Keratinocyte (primary cell): ENCODE results near the gene ZCCHC13. TPM values are rescaled to one million over a fixed set of nuclear protein-coding genes. Genes with fewer than 3 reads are reported as not detected.

ENCODE experiments used
- DNase-seq: peaks from one replicate; pipeline ENCODE4 v3.0.0-alpha.2; 2011; ENCODE audit warnings: low read depth, missing footprints, low spot score
- FAIRE-seq: peaks from 2 replicates; lab custom pipeline; 2011; peaks lifted over from hg19 to GRCh38; lab: Jason Lieb, UNC
- H2AFZ ChIP-seq: 2 replicates; pipeline ENCODE4 v1.6.0; 2012; ENCODE audit warnings: low read length, control low read depth, inconsistent platforms; ENCODE audit not compliant: control insufficient read depth
- H3K27ac ChIP-seq: 2 replicates; pipeline ENCODE4 v1.5.1; 2011; ENCODE audit warnings: low read length; ENCODE audit not compliant: control insufficient read depth, insufficient read depth
- H3K27me3 ChIP-seq: 3 replicates; pipeline ENCODE4 v1.6.0; 2011; ENCODE audit warnings: low read length; ENCODE audit not compliant: control insufficient read depth, insufficient read depth; ENCODE audit errors: extremely low read depth
- H3K36me3 ChIP-seq, 2 experiments: 2 replicates in 1 of 2; 3 replicates in 1 of 2; pipeline ENCODE4 v1.5.1; 2011; ENCODE audit warnings: low read length in 2 of 2, mild to moderate bottlenecking in 1 of 2; ENCODE audit not compliant: control insufficient read depth in 2 of 2, insufficient read depth in 2 of 2; ENCODE audit errors: extremely low read depth in 1 of 2
- H3K4me1 ChIP-seq: 3 replicates; pipeline ENCODE4 v1.5.1; 2011; ENCODE audit warnings: low read length; ENCODE audit not compliant: control insufficient read depth, insufficient read depth; ENCODE audit errors: extremely low read depth
- H3K4me2 ChIP-seq: 3 replicates; pipeline ENCODE4 v1.6.0; 2011; ENCODE audit warnings: low read depth, low read length; ENCODE audit not compliant: control insufficient read depth, insufficient read depth; ENCODE audit errors: extremely low read depth
- H3K4me3 ChIP-seq, 3 experiments: fragments of 200-600 bp in 1 of 3; sonication (generic) in 1 of 3; 2 replicates in 2 of 3; 3 replicates in 1 of 3; pipeline ENCODE4 v1.5.1; 2011 to 2016; ENCODE audit warnings: low read length in 3 of 3, mild to moderate bottlenecking in 3 of 3, control low read depth in 2 of 3, inconsistent platforms in 1 of 3, low read depth in 1 of 3, mixed read lengths in 1 of 3, mixed run types in 1 of 3, moderate library complexity in 1 of 3; ENCODE audit not compliant: control insufficient read depth in 2 of 3, insufficient read depth in 2 of 3; ENCODE audit errors: extremely low read depth in 1 of 3
- H3K79me2 ChIP-seq: 2 replicates; pipeline ENCODE4 v1.6.0; 2012; ENCODE audit warnings: low read length; ENCODE audit not compliant: control insufficient read depth, insufficient read depth
- H3K9ac ChIP-seq: 3 replicates; pipeline ENCODE4 v1.6.0; 2011; ENCODE audit warnings: low read length; ENCODE audit not compliant: control insufficient read depth, insufficient read depth; ENCODE audit errors: extremely low read depth
- H3K9me1 ChIP-seq: 3 replicates; pipeline ENCODE4 v1.6.0; 2011; ENCODE audit warnings: low read length; ENCODE audit not compliant: control insufficient read depth, insufficient read depth; ENCODE audit errors: extremely low read depth
- H3K9me3 ChIP-seq: 2 replicates; pipeline ENCODE4 v1.5.1; 2012; ENCODE audit warnings: low read depth, low read length; ENCODE audit not compliant: control insufficient read depth
- H4K20me1 ChIP-seq: 3 replicates; pipeline ENCODE4 v1.6.0; 2011; ENCODE audit warnings: low read length; ENCODE audit not compliant: control insufficient read depth, insufficient read depth; ENCODE audit errors: extremely low read depth
- CTCF ChIP-seq, 3 experiments: IDR thresholded peaks in 1 of 3; conservative IDR thresholded peaks in 1 of 3; optimal IDR thresholded peaks in 1 of 3; 2 replicates in 2 of 3; 3 replicates in 1 of 3; pipeline versions ENCODE3 to v1.5.1; 2011; ENCODE audit warnings: low read length in 3 of 3, mild to moderate bottlenecking in 3 of 3, moderate library complexity in 2 of 3, control low read depth in 1 of 3, inconsistent platforms in 1 of 3; ENCODE audit not compliant: insufficient read depth in 2 of 3; ENCODE audit errors: extremely low read depth in 1 of 3
- EZH2 ChIP-seq: IDR thresholded peaks from one replicate; pipeline ENCODE4 v1.6.1; 2012; ENCODE audit warnings: inconsistent platforms, mild to moderate bottlenecking, low read length, moderate library complexity
- dilution Hi-C: fragments of 300-500 bp; cut with MboI; formaldehyde crosslinking; loops from one replicate; pipeline ENCODE4 v1.7.0; 2020; ENCODE audit warnings: low sequenced_read_pairs; ENCODE audit not compliant: extremely low pct_ligation_motif_present
- polyA plus RNA-seq, 5 experiments: library from polyadenylated mRNA; depleted of rRNA in 3 of 5; stranded (reverse) in 3 of 5; stranded (forward) in 1 of 5; unstranded in 1 of 5; fragments of >200 nt; gene quantifications; 1 replicate in 1 of 5; 2 replicates in 3 of 5; 3 replicates in 1 of 5; pipeline versions ENCODE4 v1.2.1 to v1.2.3, GENCODE V29; 2011 to 2012; ENCODE audit warnings: missing spikeins in 2 of 5, low read depth in 1 of 5, low replicate concordance in 1 of 5
- small RNA-seq, 3 experiments: library from RNA; depleted of rRNA; stranded (forward); fragments of <200 nt; gene quantifications; one replicate each; pipeline ENCODE3, GENCODE V24; 2012; ENCODE audit warnings: low read depth in 3 of 3, low replicate concordance in 1 of 3; ENCODE audit not compliant: insufficient read length in 3 of 3

ZCCHC13 gene
- polyA plus RNA-seq, 1 donor (not counting 4 experiments of a cell fraction or from before 2014, with no cell fraction given) = not detected

- FAIRE-seq (no peak), DNase-seq (no peak)
- TF ChIP-seq EZH2 (no peak), CTCF (optimal IDR thresholded peaks at IDR 0.05 in 1 of 3, IDR thresholded peaks at IDR 0.05 in 1 of 3, conservative IDR thresholded peaks at IDR 0.05 in 1 of 3; ENCODE audit: extremely low read depth in 1 of 3, insufficient read depth in 2 of 3, low read length in 3 of 3) (no peak)
- Histone ChIP-seq H3K79me2 (no peaks in the 10 kb centered on the region), H3K27ac (no peak overlapping the region), H2AFZ (no peak overlapping the region), H3K27me3 (no peaks in the 10 kb centered on the region), H3K4me1 (peaks cover 9% of the 10 kb centered on the region), H3K9ac (no peak overlapping the region), H3K4me3 (no peak overlapping the region), H3K4me2 (no peak overlapping the region), H3K36me3 (no peaks in the 10 kb centered on the region), H3K9me3 (no peaks in the 10 kb centered on the region), H4K20me1 (no peaks in the 10 kb centered on the region), H3K9me1 (no peaks in the 10 kb centered on the region)
- dilution Hi-C loops = no loop called here
Observed at GRCh38 chrX:74351760-74352159, 47.8 kb downstream of the ZCCHC13 start.

DNA sequence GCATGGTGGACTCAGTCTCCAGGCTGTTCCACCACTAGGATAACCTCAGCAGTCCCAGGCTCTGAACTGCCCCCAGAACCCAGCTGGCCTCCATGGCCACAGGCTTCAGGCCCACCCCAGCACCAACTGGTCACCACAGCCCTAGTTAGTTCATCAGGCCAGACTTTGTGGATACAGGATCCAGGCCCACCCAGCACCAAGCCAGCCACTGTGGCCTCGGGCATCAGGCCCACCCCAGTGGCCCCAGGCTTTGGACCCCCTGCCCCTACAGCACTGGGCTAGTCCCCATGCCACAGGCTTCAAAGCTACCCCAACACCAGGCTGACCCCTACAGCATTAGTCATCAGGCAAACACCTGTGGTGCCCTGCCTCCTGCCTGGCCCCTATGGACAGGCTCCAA, 50.0 kb downstream of the ZCCHC13 start:
- Histone ChIP-seq H3K9ac (no peak overlapping the region), H3K4me3 (no peak overlapping the region), H3K79me2 (no peaks in the 10 kb centered on the region), H3K27me3 (no peaks in the 10 kb centered on the region), H3K9me1 (no peaks in the 10 kb centered on the region), H3K4me2 (no peak overlapping the region), H3K27ac (no peak overlapping the region), H3K9me3 (no peaks in the 10 kb centered on the region), H3K36me3 (no peaks in the 10 kb centered on the region), H2AFZ (no peak overlapping the region), H3K4me1 (peaks cover 9% of the 10 kb centered on the region), H4K20me1 (no peaks in the 10 kb centered on the region)
- dilution Hi-C loops = no loop called here
- TF ChIP-seq CTCF (optimal IDR thresholded peaks at IDR 0.05 in 1 of 3, IDR thresholded peaks at IDR 0.05 in 1 of 3, conservative IDR thresholded peaks at IDR 0.05 in 1 of 3; ENCODE audit: extremely low read depth in 1 of 3, insufficient read depth in 2 of 3, low read length in 3 of 3) (no peak), EZH2 (no peak)
- FAIRE-seq (no peak), DNase-seq (no peak)

Small RNAs within 50 kb of the gene (small RNA-seq; reads per million reads assigned to genes)
- gene AC004386.2 (0 reads per million in 3 experiments), gene MIR374A (17.6 to 1,762 (median 1,123) reads per million in 3 experiments), gene MIR545 (0.07 to 23.4 (median 15.1) reads per million in 3 experiments), gene RF02119 (0 reads per million in 3 experiments), gene RF02120 (0 reads per million in 3 experiments), gene RF02121 (0 reads per million in 3 experiments), gene RF02122 (0 reads per million in 3 experiments), gene RF02123 (0 reads per million in 3 experiments)

Other genes with a start within 250 kb of the ZCCHC13 start
- gene SLC16A2, start 117.3 kb downstream of the ZCCHC13 start, polyA plus RNA-seq = 38.4 to 50.7 TPM (median 44.5 TPM) in 3 replicates